COR-L47 (cell line): ENCODE measurements around the gene DENND4A.
A peak's percentile ranks its signal among the peaks of the same experiment; 100 is the strongest.

Source experiments
- DNase-seq: peaks from one replicate; lab custom pipeline; 2025; lab: John Stamatoyannopoulos, UW

DENND4A gene

DNA sequence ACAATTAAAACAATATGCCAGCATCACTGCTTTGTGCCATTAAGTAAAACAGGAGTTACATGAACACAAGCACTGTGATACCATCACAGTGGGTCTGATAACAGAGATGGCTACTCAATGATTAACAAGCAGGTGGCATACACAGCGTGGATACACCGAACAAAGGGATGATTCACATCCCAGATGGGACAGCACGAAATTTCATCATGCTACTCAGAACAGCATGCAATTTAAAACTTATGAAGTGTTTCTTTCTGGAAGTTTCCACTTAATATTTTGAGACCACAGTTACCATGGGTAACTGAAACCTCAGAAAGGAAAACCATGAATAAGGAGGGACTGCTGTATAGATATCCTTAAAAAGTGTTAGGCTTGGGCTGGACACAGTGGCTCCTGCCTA lies 125.8 kb downstream of the DENND4A start:
- DNase-seq = no peak

DNA sequence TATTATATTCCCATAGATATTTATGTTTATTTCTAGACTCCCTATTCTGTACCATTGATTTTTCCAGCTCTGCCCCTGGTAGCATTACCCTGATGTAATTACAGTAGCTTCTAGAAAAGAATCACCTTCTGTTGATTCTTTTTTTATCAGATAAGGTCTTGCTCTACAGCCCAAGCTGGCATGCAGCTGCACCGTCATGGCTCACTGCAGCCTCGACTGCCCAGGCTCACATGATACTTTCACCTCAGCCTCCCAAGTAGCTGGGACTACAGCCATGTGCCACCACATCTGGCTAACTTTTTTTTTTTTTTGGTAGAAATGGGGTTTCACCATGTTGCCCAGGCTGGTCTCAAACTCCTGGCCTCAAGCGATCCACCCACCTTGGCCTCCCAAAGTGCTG lies 128.6 kb downstream of the DENND4A start:
- DNase-seq = no peak

DNA sequence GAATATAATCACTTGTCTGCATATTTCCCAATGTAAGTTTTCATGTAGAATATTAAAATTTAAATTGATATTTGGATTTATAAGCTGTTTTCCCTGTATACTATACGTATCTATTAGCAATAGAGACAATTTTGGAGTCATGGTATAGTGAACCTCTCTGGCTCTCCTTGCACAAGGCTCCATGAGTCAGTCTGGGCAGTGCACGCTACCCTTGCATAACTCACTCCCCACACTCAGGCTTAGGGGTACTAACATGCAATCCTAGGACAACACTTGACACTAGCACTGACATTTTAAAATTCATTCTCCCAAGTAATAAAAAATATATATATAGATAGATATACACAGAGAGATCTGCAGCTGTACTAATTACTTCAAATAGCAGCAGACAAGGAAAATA lies 131.2 kb downstream of the DENND4A start:
- DNase-seq = no peak

DNA sequence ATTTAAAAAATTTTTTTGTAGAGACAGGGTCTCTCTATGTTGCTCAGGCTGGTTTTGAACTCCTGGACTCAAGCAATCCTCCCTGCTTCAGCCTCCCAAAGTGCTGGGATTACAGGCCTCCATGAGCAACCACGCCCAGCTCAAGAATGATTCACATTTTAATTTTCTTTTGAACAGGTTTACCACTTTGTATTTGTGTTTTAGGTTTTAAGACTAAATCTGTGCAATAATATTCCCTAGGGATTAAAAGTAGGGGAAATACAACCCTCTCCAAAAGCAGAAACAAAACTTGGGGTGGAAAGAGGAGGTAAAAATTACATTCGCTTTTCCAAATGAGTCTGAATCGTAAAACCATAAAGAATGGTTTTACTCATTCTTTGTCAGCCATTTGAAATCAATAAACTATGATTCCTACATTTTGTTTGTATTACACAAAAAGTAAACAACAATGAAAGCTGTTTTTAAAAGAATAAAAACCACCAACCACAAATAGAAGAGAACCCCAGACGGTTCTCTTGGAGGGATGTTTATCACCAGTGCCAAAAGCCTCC lies 132.5 kb downstream of the DENND4A start:
- no peak for DNase-seq

DNA sequence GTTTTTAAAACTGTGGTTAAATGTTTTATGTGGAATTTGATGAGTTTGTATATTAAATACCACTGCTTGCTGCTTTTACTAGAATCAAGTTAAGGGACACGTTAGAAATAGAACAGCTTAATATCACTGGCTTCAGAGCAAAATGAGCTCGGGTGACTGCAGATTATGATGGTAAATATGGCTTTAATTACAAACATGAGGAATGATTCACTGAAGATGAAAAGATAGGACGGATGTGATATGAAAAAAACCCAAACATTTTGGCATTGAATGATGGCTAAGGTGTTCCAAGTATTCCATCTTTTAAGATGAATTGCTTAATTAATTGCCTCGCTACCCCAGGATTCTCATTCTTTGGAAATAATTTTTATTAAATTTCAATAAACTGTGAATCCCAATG lies 136.6 kb downstream of the DENND4A start:
- no peak for DNase-seq

DNA sequence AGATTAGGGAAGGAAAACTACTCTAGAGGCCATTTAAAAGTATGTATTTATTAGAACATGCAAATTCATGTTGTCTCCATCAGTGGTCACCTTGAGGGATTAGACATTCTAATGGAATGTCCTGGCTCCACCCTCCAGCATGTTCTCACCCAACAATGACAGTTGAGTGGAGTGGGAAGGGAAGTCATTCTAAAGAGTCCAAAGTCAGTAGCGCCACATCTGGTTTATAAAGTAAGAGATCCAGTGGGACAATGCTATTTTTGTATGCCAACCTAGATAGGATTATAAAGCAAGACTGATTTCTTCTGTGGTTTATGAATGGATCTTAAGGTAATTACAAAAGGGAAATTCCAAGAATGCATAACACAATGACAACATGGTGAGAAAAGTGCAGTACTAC lies 137.1 kb downstream of the DENND4A start:
- DNase-seq = no peak

DNA sequence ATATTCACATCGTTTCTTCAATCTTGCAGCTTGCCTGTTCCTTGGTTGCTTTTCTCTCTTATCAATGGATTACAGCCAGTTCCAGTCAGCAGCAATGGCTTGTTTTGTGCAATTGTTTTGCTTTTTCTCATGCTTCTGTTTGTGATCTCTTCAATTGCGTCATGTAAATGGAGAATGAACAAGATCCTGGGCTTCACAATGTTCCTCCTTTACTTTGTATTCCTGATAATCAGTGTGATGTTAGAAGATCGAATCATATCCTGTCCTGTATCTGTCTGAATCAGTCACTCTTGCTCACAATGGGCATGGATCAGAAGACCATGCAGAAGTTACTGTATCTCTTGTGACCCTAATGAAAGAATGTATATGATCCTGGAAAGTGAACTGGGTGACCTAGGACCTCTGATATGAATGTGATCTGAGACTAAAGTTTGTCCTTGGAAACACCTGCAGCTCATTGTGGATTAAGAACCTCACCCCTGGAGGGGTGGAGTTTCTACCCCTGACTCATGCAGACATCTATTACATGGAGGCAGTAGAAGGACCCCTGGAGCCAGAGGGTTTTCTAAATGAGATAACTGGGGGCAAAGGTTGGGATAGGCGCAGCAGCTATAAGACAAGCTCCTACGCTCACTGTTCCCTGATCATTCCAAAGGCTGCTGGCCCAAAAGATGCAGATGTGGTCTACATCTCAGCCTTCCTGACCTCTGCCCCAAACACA lies 138.1 kb downstream of the DENND4A start:
- DNase-seq = no peak

DNA sequence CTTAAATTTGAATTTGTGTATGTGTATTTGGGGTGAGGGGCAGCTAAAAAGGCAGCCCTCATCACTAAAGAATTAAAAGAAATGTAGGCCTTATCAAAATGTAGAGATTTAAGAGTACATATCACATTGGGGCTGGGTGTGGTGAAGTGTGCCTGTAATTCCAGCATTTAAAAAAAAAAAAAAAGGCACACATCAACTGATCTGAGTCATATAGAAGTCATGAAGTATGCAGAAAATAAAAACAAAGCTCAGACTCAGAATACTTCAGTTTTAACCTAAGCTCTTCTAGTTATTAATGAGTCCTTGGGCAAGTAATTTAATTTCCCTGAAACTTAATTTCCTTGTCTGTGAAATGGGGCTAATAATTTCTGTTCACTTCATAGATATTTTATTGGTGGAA lies 138.8 kb downstream of the DENND4A start:
- no peak for DNase-seq

DNA sequence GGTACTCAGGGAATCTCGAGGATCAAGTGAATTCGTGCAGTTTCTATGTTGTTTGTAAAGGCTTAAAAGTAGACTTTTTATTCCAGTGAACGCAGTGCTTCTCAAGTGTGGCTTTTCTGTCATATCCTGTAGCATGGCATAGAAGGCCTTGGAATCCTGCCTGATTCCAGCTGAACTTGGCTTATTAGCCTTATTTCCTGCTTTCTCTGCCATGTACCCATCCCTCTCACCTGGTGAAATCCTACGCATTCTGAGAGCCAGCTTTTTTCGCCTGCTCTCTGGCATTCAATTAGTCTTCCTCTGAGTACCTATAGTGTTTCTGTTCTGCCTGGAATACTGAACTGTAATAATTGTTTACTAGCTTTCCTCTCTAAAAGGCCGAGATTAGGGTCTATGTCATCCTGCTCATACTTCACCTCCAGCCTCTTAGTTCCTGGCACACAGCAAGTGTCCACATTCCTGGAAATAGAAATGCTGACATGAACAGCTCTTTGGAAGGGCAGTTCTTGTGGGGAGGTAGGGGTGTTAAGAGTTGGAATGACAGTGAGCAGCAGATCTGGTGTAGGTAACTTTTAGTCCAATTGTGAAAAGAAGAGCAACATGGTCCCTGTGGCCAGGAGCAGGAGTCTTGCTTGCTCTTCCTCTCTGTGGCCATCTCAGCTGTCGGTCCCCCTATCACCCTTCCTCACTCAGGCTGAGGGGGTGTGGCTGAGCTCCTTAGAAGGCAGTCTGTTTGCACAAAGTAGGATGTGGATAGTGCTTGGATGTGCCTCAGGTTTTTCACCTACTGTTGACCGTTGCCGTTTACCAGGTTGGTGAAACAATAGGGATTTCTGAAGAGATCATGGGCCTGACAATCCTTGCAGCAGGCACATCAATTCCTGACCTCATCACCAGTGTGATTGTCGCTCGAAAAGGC lies 140.0 kb downstream of the DENND4A start:
- no peak for DNase-seq

DNA sequence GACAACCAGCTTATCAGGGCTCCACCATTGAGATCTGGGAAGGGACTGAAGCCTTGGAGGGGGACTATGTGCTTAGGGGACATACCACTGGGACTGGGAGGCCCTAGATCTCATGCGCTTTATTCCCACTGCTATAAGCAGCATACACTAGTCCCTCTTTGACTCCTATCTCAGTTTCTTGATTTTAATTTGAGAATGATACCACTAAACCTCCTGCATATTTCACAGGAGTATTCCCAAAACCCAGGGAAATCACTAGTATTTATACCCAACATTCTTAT lies 141.1 kb downstream of the DENND4A start:
- DNase-seq = no peak

DNA sequence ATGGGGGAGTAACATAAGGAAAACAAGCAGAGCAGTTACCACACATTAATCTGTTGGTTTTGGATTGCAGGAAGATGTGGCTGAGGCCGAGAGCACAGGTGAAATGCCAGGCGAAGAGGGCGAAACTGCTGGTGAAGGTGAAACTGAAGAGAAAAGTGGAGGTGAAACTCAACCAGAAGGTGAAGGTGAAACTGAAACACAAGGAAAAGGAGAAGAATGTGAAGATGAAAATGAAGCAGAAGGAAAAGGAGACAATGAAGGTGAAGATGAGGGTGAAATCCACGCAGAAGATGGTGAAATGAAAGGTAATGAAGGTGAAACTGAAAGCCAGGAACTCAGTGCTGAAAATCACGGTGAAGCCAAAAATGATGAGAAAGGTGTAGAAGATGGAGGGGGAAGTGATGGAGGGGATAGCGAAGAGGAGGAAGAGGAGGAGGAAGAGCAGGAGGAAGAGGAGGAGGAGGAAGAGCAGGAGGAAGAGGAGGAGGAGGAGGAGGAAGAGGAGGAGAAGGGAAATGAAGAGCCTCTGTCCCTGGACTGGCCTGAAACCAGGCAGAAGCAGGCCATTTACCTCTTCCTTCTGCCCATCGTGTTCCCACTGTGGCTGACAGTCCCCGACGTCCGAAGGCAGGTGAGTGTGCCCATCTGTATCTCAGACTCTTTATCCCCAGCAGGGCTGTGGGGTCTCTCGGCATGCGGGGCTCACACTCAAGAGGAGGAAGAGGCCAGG lies 141.6 kb downstream of the DENND4A start:
- no peak for DNase-seq

DNA sequence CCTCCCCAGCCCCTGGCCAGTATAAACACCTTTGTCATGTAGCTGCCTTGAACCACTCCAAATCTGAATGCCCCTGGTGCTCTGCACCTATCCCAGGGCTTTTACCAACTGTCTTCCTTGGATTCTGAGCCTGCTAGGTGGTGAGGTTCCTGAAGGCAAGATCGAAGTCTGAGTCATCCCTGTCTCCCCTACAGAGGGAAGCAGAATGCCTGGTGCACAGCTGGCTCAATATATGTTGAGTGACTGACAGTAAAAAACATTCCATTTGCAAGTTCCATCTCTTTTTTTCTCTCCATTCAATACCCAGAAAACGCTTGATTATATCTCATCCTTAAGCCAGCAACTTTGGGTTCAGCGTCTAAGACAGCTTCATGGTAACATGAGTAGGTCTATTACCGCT lies 145.6 kb downstream of the DENND4A start:
- no peak for DNase-seq

DNA sequence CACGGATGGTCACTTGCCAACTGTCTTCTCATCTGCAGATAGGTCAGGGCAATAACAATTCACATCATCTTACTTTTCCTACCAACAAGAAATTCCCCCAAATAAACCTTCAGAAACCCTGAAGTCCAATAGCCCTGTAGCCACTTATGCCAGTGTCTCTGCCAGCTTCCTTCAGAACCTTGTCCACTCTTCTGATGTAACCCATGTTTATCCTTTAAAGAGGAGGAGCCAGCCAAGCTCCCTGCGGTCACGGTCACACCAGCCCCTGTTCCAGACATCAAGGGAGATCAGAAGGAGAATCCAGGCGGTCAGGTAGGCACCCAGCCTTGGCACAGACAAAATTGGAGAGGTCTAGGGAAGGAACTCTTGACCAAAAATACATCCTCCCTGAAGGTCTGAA lies 146.7 kb downstream of the DENND4A start:
- no peak for DNase-seq

DNA sequence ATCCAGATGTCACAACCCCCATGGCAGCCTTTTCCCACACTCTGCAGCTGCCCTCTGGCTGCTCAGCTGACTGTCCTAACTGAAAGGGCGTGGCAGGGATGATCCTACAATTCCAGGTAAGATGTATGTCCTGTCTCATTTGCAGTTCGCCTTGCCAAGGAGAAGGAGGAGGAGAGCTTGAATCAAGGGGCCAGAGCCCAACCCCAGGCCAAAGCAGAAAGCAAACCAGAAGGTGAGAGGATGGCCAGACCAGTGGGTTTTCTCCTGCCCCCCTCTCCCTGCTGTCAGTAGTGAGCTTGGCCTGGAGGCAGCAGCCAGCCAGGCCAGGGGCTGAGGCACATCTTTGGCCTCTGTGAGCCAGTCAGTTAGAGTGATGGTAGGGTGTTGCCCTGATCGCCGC lies 147.8 kb downstream of the DENND4A start:
- DNase-seq = no peak

DNA sequence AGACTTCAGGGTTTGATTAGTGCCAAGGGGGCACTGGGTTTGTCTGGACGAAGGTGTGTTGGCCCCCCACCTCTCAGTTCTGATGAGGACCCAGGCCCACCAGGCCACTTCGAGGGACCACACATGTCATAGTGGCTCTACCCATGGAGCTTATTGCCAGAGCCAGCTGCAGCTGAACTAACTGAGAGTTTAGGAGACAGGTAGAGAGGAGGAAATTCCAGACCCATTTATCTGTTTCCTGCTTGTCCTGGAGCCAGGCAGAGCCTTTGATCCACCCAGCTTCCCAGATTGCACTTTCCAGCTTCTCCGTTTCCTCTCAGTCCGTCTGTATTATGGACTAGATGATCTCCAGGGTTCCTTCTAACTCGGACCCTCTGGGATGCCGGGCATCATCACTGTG lies 149.5 kb downstream of the DENND4A start:
- DNase-seq = no peak

DNA sequence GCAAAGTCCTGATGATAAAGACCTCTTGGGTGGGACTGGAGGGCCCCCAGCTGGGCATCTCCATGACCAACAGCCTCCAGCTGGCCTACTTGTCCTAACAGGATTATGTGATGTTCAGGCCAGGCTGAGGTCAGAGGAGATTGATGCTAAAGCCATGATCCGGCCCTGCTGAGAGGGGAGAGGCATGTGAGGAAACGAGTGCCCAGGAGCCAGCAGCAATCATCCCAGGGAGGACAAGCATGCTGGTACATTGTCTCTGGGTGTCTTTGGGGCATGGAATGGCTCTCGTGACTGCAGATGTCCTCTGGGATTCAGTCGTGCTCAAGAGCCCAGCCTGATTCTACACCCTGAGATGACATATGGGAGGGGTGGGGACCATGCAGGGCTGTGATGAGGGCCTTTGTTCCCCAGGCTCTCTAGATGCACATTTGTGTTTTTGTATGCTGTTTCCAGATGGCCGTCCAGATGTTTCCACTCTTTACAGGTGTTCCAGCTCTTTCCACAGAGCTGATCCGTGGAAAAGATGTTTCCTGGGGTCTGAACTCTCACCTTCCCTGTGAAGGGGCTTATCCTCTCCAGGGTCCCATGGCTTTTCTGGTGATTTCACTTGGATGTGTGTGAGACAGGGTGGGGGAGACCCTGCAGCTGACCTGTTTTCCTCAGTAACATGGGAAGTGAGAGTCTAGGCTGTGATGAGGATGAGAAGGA lies 150.2 kb downstream of the DENND4A start:
- no peak for DNase-seq

DNA sequence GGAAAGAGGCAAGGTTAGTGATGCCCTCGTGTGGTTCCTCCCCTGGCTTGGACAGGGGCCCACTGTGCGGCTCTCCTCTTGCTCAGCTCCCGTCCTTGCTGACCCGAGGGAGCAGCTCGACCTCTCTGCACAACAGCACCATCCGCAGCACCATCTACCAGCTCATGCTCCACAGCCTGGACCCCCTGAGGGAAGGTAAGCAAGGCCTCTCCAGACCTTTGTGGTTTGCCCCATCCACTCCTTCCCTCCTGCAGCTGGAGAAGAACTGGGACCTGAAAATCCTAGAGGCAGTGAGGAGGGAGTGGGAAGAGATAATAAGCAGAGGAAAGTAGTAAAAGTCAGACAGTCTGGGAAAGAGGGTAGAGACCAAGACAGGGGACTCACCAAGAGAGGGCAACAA lies 152.6 kb downstream of the DENND4A start:
- DNase-seq = no peak

DNA sequence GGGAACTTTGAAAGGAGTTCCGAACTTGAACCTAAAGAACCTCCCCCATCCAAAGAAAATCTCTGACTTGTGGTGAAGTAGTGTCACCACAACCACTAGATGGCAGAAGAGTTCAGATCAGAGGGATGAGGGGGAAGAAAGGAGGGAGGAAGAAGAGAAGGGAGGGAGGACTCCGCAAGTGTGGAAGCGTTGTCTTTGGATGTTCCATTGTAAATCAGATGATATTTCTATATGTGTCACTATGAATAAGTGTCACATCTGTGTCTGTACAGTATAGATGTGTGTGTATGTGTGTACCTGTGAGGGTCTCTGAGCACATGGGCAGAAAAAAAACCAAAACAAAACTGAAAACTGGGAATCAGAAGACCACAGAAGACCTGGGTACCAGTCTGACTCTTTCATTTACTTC lies 153.4 kb downstream of the DENND4A start:
- DNase-seq = peak; percentile 65

DNA sequence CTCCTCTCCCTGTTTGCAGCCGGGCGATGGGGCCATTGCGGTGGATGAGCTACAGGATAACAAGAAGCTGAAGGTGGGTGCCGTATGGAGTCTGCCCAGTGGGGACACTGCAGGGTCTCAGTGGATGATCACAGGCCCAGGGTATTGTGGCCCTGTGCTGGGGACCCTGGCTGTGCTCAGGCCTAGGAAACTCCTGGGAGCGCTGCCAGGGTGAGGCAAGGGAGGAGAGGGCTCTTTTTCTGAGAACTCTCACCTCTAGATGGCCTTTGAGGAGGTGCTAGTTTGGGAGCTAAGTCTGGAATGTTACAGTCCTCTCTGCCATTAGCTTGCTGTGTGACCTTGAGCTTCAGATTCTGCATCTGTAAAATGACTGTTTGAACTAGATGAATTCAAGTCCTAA lies 154.0 kb downstream of the DENND4A start:
- no peak for DNase-seq

DNA sequence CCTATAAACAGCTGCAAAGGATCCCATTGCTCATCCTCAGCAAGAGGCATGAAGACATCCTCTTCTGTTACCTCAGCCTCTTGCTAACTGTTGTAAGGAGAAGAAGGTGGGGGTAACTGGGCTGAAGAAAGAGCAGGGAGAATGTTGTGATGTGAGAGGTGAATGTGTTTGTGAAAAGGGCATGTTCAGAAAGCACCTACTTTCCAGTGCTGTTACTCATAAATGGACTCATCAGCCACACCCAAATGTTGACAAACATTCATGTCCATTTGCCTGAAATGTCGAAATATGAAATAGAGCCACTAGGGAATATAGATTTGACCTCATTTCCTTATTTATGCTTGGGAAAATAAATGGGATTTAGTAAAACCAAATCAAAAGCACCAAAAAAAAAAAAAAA lies 157.7 kb downstream of the DENND4A start:
- no peak for DNase-seq

DNA sequence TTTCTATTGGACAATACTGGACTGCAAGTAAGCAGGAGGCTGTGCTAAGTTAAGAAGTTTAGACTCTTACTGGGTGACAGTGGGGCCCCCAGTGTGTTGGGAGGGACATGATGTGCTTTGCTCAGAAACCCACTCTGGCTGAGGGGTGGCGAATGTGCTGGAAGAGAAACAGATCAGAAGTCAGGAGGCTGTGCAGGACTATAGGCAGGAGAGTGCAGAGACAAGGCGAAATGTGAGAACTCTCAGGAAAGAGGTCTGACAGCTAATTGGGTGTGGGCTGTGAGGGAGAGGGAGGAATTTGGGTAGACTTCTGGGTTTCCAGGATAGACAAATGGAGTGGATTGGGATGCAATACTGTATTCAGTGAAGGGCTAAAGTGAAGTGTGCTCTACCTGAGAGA lies 158.3 kb downstream of the DENND4A start:
- no peak for DNase-seq

DNA sequence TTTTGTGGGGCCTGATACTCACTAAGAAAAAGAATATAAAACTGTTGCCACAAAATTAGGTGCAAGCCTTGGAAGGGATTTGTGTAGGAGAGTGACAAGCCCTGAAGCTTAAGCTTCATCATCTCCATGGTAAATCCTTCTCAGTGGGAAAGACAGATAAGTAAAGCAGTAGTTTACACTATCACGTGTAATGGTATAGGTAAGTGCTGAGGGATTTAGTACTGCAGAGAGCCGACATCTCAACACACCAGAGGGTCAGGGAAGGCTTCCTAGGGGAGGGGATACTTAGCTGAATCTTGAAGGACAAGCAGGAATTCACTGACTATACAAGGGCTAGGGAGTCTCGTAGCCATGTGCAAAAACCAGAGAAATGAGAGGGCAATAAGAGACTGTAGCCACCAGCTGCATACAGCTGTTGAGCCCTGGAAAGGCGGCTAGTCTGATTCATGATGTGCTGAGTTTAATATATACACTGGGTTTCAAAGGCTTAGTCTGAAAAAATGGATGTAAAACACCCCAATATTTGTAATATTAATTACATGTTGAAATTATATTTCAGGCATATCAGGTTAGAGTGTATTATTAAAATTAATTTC lies 159.2 kb downstream of the DENND4A start:
- no peak for DNase-seq
